Spleen (tissue), 7 donors: Measurements from ENCODE around the gene GPHN.

Experiments
- CTCF ChIP-seq, 11 experiments: fragments of 200-600 bp in 7 of 11; fragments of 450-650 bp in 4 of 11; sonication (generic) in 4 of 11; IDR thresholded peaks in 8 of 11; conservative IDR thresholded peaks in 3 of 11; 1 replicate in 7 of 11; 2 replicates in 4 of 11; pipeline versions ENCODE4 v1.4.0 to v1.8.0; 2016 to 2021; ENCODE audit warnings: antibody characterized with exemption in 11 of 11, inconsistent platforms in 4 of 11, mild to moderate bottlenecking in 1 of 11
- POLR2A ChIP-seq, 3 donors: fragments of 450-650 bp; IDR thresholded peaks; one replicate each; pipeline ENCODE4 v1.5.1; 2017; ENCODE audit warnings: antibody characterized with exemption in 3 of 3, mild to moderate bottlenecking in 1 of 3
- POLR2AphosphoS5 ChIP-seq, 3 donors: sonication (generic); formaldehyde crosslinking; IDR thresholded peaks; one replicate each; pipeline ENCODE4 v1.5.1; 2017; ENCODE audit warnings: antibody characterized with exemption in 3 of 3
- donor health status: DM: no; HTN: no; CAD: no; lungs with moderate emphysema.
- donor health status: DM: no; HTN: no; CAD: no.
- donor health status: DM: no; HTN: no; CAD: no.

- TF ChIP-seq CTCF (IDR thresholded peaks at IDR 0.05 in 8 of 11, conservative IDR thresholded peaks at IDR 0.05 in 3 of 11) (no peak), POLR2A (IDR thresholded peaks at IDR 0.05) (no peak), POLR2AphosphoS5 (IDR thresholded peaks at IDR 0.05) (no peak)
Measured at GRCh38 chr14:66827182-66827581, 319.2 kb downstream of the GPHN start.
